NCI-H2107 treated with DMSO at 0.1 percent for 48 hours (cell line): Measurements from ENCODE around the gene IRS1.

ENCODE experiments used
- DNase-seq: peaks from one replicate; lab custom pipeline; 2025; ENCODE audit not compliant: unreplicated experiment; lab: John Stamatoyannopoulos, UW

Gene IRS1

GRCh38 chr2:226818930-226819329 lies 19.3 kb upstream of the IRS1 start:
- no peak for DNase-seq

- peak; percentile 24 for DNase-seq
Measured at GRCh38 chr2:226813148-226813701, 13.6 kb upstream of the IRS1 start.

- DNase-seq, result no peak
Measured at GRCh38 chr2:226803410-226803809, 3.8 kb upstream of the IRS1 start.

GRCh38 chr2:226802573-226802972 lies 3.0 kb upstream of the IRS1 start:
- peak; percentile 55 for DNase-seq

GRCh38 chr2:226800941-226801784 lies 1.5 kb upstream of the IRS1 start:
- DNase-seq, result peak; percentile 69

- no peak for DNase-seq
Measured at GRCh38 chr2:226799976-226800940, 638 bp upstream of the IRS1 start.

- DNase-seq, result no peak
Measured at GRCh38 chr2:226798422-226799210, 1.0 kb downstream of the IRS1 start.

- DNase-seq, result no peak
Measured at GRCh38 chr2:226797989-226798421, 1.6 kb downstream of the IRS1 start.

GRCh38 chr2:226797289-226797988 lies 2.2 kb downstream of the IRS1 start:
- DNase-seq, result no peak

GRCh38 chr2:226796840-226797288 lies 2.8 kb downstream of the IRS1 start:
- no peak for DNase-seq

GRCh38 chr2:226796012-226796839 lies 3.4 kb downstream of the IRS1 start:
- DNase-seq, result no peak

- DNase-seq, result no peak
Measured at GRCh38 chr2:226795281-226796011, 4.2 kb downstream of the IRS1 start.

- no peak for DNase-seq
Measured at GRCh38 chr2:226794751-226795171, 4.9 kb downstream of the IRS1 start.

GRCh38 chr2:226794196-226794661 lies 5.4 kb downstream of the IRS1 start:
- no peak for DNase-seq

- no peak for DNase-seq
Measured at GRCh38 chr2:226793646-226794045, 6.0 kb downstream of the IRS1 start.

- no peak for DNase-seq
Measured at GRCh38 chr2:226792155-226792881, 7.3 kb downstream of the IRS1 start.

GRCh38 chr2:226791487-226792081 lies 8.0 kb downstream of the IRS1 start:
- peak; percentile 23 for DNase-seq
